Nucleus accumbens (tissue), 56 donors: ENCODE measurements around the gene CTSD.

ENCODE experiments used
- DNase-seq, 56 donors: peaks; one replicate each; lab custom pipeline; 2025; lab: John Stamatoyannopoulos, UW

Gene CTSD

GRCh38 chr11:1746956-1747752, 16.6 kb downstream of the CTSD start:
- no peak for DNase-seq

GRCh38 chr11:1746511-1746931, 17.2 kb downstream of the CTSD start:
- DNase-seq, result peak in 2 of 56 donors; percentile 22 to 24

- DNase-seq, result no peak
Observed at GRCh38 chr11:1745701-1746320, 17.9 kb downstream of the CTSD start.

GRCh38 chr11:1744891-1745700, 18.6 kb downstream of the CTSD start:
- DNase-seq, result peak in 8 of 56 donors; percentile 26 to 49 (median 35)

- peak in 26 of 56 donors; percentile 23 to 75 (median 48) for DNase-seq
Observed at GRCh38 chr11:1744137-1744886, 19.4 kb downstream of the CTSD start.

GRCh38 chr11:1743585-1744136, 20.1 kb downstream of the CTSD start:
- DNase-seq, result no peak

- DNase-seq, result no peak
Observed at GRCh38 chr11:1742869-1743584, 20.7 kb downstream of the CTSD start.

- no peak for DNase-seq
Observed at GRCh38 chr11:1742371-1742770, 21.4 kb downstream of the CTSD start.

GRCh38 chr11:1741741-1742140, 22.0 kb downstream of the CTSD start:
- DNase-seq, result no peak

- no peak for DNase-seq
Observed at GRCh38 chr11:1740786-1741530, 22.8 kb downstream of the CTSD start.

- DNase-seq, result no peak
Observed at GRCh38 chr11:1739576-1739975, 24.2 kb downstream of the CTSD start.

- DNase-seq, result no peak
Observed at GRCh38 chr11:1738380-1738779, 25.3 kb downstream of the CTSD start.

GRCh38 chr11:1737080-1737757, 26.5 kb downstream of the CTSD start:
- no peak for DNase-seq

- no peak for DNase-seq
Observed at GRCh38 chr11:1736447-1736992, 27.2 kb downstream of the CTSD start.

GRCh38 chr11:1735271-1735670, 28.5 kb downstream of the CTSD start:
- DNase-seq, result no peak

GRCh38 chr11:1734641-1735081, 29.1 kb downstream of the CTSD start:
- DNase-seq, result no peak

GRCh38 chr11:1733716-1734640, 29.7 kb downstream of the CTSD start:
- DNase-seq, result no peak
